GM19035 (cell line): ENCODE results near the gene TMEM272.

Experiments used
- ATAC-seq: cut with Tn5 transposase; IDR thresholded peaks from one replicate; pipeline ENCODE4 v1.9.1; 2021; ENCODE audit not compliant: unreplicated experiment

Gene TMEM272

DNA sequence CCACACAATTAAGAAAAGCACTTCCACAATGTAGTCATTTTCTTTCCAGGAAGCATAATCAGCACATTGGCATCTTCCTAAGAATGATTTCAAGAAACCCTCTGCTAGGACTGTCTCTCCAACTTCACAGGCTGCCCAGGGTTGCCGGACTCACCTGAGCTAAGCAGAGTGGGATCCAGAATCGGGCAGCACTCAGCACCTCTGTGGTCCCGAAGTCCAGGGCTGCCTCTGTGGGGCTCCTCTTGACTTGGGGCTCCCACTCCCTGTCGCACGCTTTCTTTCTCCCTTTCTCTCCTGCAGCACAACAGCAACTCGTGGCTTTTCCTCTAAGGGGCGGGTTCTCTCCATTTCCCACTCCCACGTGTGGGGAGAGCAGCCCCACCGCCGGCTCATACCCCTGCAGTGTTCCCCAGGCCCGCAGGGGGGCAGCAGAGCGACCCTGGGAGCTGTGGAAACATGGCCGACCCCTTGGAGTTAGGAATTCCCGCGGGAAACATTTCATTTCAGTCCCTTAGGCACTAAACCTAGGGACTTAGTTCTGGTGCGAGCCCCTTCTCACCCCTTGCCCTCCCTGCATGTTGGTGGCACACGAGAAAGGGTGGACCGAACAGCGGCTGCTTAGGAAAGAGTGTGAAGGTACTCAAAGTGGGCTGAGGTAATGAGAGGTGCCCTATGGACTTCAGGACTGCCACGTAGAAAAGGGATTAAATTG, at the start of gene TMEM272:
Gene TMEM272, minus strand, starts transcription at position 316 of the 712 bp plus-strand sequence. CDS start 6,647 bp downstream, outside the sequence.
- ATAC-seq = no peak

DNA sequence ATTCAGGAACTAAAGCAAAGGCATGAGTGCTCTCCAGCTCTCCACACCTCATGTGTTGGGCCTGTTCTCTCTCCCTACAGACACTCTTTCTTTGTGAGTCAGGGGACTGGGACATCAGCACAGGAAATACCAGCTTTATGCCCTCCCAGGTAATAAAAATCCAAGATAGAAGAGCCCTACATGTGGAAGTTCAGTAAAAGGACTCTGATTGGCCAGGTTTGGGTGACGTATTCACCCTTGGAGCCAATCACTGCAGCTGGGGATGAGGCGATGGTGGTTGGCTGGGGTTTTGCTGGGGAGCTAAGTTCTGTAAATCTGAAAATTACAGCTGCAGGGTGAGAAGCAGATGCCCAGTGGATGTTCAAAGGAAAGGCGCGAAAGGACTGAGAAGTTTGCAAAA, 49.3 kb upstream of the TMEM272 start:
- no peak for ATAC-seq

- ATAC-seq = no peak
These were observed 47.7 kb upstream of the TMEM272 start for GRCh38 chr13:51892657-51893056.

GRCh38 chr13:51887468-51887867, 42.5 kb upstream of the TMEM272 start:
- ATAC-seq = no peak

DNA sequence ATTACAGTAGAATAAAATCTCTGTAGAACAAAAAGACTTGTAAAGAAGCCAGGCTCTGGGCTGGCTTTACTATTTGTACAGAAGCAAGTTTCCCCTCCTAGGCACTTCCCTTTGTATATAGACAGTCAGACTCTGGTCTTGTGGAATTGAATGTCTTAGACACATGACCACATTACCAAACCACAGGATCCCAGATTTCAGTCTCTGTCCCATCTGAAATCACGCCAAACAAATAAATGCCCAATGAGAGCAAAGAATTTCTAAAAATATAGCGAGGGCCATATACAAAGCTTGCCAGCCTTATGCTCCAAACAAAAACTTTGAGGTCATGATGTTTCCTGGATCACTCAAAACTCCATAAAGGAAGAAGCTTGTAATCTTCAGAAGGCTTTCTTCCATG, 40.7 kb upstream of the TMEM272 start:
- no peak for ATAC-seq

GRCh38 chr13:51883226-51883600, 38.2 kb upstream of the TMEM272 start:
- no peak for ATAC-seq

DNA sequence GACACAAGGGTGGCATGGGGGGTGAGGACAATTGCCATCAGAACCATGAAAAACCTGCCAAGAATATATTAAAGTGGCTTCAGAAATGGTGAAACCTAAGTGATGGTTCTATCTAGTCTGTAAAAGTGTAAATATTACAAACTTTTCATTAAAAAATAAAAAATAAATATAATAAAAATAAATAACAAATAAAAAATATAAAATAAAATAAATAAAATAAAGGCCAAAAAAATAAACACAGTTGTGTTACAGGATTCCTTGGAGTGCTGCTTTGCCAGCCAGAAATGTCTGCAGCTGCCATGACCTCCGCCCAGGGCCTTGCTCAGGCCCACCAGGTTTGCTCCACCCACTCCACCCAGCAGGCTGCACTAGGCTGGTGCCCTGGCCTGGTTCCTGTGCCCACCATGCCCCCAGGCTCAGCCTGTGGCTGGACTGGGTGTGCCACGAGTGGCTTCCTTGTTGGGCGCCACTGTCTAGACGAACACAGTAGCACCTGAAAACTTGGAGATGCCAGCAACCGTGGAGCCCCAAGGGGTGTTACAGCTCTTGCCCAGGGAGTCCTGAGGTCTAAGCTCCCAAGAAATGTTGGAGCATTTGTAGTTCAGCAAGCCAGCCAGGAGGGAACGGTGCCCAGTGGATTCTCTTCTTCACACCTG, 37.7 kb upstream of the TMEM272 start:
- no peak for ATAC-seq

GRCh38 chr13:51881296-51881695, 36.3 kb upstream of the TMEM272 start:
- no peak for ATAC-seq

GRCh38 chr13:51879133-51879532, 34.2 kb upstream of the TMEM272 start:
- no peak for ATAC-seq

- ATAC-seq = no peak
These were observed 29.7 kb upstream of the TMEM272 start for GRCh38 chr13:51874651-51875050.

GRCh38 chr13:51873837-51874236, 28.9 kb upstream of the TMEM272 start:
- ATAC-seq = no peak

DNA sequence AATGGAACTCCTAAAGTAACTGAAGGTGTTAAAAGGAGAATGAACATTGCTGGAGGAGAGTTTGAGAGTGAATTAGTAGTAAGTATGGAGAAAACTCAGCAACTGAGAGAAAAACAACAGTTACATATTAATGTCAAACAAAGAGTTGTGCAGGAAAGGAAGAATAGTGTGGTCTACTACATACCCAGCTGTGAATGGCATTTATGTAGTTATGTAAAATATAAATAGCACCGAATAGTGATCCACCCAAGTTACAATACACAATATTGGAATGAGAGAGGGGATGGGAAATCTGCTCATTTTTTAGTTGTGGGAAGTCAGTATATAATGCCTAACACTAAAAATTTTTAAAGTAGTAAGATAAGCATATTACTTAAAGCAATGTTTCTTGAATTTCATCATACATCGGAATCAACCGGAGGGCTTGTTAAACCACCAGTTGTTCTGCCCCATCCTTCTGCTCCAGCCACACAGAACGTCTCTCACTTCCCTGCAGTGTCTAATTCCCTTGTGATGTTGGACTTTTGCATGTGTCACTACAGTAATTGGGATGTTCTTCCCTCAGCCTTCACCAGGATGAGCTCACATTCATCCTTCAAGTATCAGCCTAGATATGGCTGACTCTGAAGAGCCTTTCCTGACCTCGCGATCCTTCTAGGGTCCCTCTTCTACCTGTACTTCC, 28.3 kb upstream of the TMEM272 start:
- ATAC-seq = no peak

DNA sequence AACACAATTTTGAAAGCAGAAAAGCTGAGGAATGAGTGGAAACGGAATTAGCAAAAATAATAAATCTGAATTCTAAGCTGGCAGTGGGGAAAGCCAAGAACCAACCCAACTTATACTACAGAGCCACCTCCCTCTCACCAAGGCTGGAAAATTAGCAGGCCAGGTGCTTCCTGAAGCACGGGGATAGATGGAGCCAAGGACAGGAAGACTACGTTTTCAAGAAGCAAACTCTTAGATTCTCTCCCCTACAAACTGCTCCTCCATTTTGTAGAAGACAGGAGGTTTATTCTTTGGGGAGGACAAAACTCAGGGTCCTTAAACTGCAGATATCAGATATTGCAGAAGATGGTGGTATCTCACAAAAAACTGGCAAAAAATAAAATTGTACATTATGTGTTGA, 25.6 kb upstream of the TMEM272 start:
- no peak for ATAC-seq

DNA sequence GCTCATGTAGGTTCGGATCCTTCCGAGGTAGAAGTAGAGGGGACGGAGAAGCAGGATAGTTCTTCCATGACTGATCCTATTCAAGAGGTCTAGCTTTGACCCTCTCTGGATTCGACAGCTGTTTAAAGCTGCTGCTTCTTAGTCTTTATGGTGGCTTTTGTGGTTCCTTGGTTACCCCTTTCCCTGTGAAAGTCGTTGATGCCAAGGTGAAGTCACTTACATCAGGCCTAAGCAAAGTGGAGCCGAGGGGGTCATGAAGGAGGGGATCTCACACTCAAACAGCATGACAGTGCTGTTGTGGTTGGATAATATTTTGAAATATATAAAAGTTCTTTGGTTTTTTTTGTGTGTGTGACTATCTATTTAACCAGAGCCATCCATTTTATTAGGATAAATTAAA, 24.9 kb upstream of the TMEM272 start:
- ATAC-seq = no peak

DNA sequence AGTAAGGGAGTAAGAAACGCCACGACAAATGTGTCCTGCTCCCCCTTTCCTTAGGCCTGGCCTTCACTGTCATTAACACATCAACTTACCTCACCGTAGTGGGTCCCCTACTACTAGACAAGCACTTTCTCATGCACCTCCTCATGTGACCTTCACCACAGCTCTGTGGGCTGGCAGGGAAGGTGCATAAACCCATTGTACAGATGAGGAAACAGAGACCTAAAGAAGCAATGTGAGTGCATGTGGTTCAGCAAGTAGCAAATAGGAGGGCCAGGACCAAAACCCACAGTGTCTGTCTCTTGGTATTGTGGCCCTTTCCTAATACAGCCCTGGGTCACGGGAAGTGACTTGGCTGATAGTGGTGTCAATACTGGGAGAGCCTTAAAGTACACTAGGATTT, 22.1 kb upstream of the TMEM272 start:
- no peak for ATAC-seq

GRCh38 chr13:51865838-51866237, 20.9 kb upstream of the TMEM272 start:
- ATAC-seq = no peak

- ATAC-seq = no peak
These were observed 18.0 kb upstream of the TMEM272 start for GRCh38 chr13:51862957-51863356.

DNA sequence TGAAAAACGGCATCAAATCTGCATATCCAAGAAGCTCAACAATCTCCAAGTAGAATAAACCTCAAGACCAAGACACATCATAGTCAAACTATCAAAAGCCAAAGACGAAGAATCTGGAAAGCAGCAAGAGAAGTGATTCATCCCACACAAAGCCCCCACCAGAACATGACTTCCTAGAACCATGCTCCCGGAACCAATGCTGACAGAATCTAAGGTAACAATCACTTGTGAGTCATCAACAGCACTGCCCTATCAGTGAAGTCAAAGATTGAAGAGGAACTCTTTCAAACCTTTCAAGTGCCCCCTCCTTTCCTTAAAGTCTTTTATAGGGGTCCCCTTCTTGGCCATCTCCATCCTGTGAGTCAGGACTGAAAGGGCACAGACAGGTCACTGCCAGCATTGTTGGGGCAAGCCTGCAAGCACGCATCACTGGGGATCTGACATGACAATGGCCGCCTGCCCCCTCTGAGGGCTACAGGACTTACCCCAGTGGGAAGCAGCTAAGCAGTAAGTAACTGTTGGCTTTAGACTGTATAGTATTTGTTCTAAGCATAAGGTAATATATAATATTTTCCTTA, 16.8 kb upstream of the TMEM272 start, which contains the start of gene CCDC70:
Gene CCDC70, plus strand, starts transcription at position 247 of the 578 bp plus-strand sequence. CDS start 3,443 bp downstream, outside the sequence.
- ATAC-seq = no peak

GRCh38 chr13:51858433-51859247, 13.7 kb upstream of the TMEM272 start:
- ATAC-seq = no peak

DNA sequence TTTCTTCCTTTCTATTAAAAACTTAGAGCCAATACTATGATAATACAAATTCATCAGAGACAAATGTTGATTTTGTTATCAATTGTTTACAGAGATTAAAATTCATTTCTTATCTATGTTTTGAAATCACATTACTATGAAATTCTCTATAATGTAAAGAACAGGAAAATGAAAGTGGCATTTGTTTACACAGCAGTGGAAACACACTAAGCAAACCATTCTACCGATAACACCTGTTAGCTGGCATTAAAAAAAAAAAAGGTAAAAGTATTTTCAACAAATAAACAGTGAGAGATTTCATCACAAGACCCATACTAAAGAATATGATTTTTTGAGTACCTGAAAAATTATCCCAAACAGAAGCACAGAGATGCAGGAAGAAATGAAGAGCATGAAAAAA, 12.0 kb upstream of the TMEM272 start:
- ATAC-seq = no peak
